Kidney tubule cell (primary cell): ENCODE results near the gene EXOC5.

Experiments used
- DNase-seq: peaks from one replicate; pipeline ENCODE4 v3.0.0-alpha.2; 2018; ENCODE audit warnings: low spot score

EXOC5 gene, protein sequence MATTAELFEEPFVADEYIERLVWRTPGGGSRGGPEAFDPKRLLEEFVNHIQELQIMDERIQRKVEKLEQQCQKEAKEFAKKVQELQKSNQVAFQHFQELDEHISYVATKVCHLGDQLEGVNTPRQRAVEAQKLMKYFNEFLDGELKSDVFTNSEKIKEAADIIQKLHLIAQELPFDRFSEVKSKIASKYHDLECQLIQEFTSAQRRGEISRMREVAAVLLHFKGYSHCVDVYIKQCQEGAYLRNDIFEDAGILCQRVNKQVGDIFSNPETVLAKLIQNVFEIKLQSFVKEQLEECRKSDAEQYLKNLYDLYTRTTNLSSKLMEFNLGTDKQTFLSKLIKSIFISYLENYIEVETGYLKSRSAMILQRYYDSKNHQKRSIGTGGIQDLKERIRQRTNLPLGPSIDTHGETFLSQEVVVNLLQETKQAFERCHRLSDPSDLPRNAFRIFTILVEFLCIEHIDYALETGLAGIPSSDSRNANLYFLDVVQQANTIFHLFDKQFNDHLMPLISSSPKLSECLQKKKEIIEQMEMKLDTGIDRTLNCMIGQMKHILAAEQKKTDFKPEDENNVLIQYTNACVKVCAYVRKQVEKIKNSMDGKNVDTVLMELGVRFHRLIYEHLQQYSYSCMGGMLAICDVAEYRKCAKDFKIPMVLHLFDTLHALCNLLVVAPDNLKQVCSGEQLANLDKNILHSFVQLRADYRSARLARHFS

DNA sequence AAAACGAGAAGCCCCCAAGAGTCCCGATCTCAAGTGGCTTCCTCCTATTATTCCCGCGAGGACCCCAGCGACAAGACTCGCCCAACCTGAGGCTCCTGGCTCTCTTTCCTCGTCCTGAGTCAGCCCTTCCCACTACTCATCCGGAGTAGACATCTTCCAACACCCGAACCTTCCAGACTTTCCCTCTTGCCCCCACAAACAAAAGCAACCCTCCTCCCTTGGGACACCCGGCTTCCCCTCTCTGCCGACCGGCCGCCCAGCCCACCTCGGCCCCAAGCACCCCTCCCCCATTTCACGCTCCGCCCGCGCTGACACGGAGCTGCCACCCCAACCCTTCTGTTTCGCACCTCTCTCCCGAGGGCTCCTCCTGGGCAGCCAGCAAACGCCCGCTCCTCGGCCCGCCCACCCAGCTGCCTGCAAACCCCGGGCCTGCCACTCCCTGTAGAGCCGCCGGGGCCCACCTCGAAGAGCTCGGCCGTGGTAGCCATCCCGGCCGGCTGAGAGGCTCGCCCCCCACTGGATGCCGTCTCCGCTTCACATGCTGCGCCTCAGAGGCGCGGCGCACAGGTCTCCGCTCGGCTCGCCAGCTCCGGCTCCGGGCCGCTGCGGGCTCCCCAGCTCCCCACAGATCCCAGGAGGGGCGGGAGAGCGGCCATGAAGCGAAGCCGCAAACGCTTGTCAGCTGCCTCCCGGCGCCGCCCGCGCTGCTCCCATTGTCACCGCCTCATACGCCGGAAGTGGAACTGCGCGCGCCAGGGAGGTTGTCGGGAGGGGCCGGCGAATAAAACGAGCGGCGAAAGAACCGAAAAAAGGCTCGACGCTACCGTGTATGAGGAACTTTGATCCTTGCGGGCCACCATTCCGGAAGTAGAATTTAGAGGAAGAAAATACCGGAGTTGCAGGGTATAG lies at the start of gene EXOC5, which contains the start of gene AP5M1:
Gene EXOC5 (minus strand): TSS at position 745 of the 909 bp plus-strand sequence. CDS start 257 bp downstream, at position 488.
Gene AP5M1 (plus strand): TSS at position 811 of the 909 bp plus-strand sequence. CDS start 344 bp downstream, outside the sequence.
- DNase-seq = peak; percentile 95

DNA sequence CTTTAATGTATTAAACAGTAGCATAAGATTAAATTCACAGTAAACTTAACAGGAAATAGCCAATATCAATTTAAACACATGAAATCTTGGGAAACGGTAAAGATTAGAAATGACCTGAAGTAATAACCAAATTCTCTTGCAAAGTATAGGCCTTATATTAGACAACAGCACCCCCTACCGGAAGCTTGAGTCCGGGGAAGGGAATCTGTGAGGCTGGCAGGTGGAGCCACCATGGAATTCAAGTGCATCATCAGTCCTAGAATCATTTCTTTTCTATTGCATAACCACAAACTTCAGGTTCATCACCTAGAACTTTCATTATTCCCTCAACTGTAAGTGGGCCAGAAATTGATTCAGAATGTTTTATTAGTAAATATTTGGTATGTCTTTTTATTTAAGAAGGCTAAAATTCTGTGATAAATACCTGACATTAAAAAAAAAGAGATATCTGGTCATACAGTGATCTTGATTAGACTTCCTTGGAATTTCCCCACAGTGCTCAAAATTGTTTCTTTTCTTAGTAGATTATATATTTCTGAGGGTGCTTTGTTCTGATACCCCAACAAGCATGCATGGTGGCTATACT lies 48.6 kb upstream of the EXOC5 start:
- peak; percentile 83 for DNase-seq

DNA sequence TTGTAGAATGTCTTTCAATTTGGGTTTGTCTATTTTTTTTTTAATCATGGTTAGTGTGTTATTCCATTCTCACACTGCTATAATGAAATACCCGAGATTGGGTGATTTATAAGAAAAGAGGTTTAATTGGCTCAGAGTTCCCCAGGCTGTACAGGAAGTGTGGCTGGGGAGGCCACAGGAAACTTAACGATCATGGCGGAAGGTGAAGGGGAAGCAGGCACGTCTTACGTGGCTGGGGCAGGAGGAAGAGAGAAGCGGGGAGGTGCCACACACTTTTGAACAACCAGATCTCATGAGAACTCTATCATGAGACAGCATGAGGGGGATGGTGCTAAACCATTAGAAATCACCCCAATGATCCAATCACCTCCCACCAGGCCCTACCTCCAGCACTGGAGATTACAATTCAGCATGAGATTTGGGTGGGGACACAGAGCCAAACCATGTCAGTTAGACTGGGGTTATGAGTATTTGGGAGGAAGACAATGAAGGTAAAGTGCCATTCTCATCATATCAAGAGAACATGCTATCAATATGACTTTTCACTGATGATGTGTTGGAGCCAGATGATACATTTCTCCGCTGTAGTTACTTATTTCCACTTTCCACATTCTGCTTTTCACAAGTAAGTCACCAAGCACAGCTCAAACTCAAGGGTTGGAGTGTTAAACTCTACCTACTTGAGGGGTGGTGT lies 45.8 kb upstream of the EXOC5 start:
- DNase-seq = no peak

DNA sequence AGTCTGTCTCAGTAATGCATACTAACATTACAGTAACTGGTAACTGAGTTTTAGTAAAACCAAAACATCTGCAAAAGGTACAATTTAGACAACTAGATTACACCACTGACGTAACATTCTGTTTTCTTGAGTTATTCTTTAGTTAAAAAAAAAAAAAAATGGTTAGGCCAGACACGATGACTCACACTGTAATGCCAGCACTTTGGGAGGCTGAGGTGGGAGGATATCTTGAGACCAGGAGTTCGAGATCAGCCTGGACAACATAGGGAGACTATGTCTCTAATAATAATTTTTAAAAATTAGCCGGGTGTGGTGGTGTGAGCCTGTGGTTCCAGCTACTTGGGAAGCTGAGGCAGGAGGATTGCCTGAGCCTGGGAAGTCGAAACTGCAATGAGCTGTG lies 34.2 kb upstream of the EXOC5 start:
- DNase-seq = peak; percentile 9

DNA sequence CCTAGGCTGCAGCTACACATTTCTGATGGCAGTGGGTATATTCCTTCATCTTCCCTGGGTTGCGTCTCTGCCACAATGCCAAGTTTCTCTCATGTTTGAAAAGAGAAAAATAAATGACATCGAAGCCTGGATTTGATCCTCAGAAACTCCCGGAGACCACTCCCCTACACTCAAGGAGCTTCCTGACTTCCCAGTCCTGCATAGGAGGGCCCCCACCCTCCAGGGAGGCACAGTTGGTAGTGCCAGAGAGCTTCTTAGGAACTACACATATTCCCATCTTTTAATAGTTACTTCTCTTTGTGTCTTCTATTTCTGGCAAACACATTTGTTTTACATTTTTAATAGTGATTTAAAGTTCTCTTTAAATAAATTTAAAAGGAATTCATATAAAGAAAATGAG lies 30.8 kb upstream of the EXOC5 start:
- DNase-seq = no peak

DNA sequence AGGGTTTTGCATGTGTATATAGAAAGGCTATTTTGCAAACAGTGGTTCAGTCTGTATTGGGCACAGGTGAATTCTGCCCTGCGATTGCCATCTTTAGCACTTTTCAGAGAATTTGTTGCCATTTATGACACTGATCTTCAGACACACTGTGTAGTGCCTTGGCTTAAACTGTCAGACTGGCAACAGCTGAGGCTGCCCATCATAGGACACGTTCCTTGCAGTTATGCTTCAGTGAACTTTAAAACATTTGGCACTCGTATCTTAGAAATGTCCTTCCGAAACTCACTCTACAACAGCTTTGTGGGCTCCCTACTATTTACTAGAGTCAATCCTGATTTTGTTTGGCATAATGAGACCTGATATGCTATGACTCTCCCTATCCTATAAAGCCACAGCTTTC lies 29.1 kb upstream of the EXOC5 start:
- DNase-seq = no peak

DNA sequence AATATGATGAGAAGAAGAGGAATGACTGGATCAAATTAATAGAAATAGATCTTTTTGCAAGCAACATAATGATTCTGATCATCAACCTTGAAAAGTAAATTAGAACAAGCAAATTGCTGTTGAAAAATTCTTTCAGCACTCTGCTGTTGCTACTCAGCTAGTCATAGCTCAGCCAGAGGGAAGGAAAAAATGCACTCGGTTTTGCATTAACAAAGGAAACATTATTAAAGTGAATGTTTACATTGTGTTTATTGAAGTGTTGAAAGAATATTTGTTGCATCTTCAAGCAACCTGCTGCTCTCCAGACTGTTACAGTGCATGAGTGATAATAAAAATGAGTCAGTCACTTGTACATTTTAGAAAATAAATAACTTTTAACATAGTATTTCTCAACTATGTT lies 26.5 kb upstream of the EXOC5 start:
- DNase-seq = peak; percentile 18

DNA sequence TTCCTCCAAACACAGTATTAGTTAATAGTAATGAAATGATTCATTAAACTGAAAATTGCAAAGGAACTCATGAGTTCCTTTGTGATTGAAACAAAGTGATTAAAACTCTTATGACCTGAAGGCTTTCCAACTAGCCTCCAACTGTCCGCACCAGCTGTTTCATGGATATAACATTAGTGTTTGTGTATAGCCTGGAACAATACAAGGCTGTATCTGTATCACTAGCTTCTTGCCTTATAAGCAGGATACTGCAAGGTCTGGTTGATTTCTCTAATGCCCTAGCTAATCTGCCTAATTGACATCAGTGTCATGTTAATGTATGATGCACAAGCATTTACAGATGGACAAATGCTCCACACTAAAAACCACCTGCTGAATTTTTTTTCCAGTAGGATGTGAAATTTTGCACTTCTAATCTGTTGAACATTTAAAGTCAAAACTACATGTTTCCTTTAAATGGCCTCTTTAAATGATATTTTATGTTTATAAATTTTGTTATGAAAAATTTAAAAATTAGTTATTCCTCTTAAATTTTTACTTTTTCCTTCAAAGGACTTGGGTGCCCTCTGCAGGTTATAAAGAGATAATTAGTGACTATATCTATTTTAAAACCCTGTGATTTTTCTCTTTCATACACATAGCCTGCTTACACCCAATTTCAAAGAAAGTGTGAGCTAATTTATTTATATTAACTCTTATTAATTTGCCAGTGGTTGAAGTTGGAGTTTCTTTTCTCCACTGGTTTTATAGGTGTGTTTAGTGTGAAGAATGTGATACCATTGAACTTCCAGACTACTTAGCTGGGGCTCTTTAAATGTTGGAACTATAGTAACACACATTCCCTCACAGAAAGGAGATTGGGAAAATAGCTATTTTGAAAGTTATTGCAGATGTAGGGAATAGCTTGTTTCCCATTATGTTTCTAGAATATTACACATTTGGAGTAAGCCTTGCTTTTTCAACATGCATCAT lies 25.4 kb upstream of the EXOC5 start:
- no peak for DNase-seq

DNA sequence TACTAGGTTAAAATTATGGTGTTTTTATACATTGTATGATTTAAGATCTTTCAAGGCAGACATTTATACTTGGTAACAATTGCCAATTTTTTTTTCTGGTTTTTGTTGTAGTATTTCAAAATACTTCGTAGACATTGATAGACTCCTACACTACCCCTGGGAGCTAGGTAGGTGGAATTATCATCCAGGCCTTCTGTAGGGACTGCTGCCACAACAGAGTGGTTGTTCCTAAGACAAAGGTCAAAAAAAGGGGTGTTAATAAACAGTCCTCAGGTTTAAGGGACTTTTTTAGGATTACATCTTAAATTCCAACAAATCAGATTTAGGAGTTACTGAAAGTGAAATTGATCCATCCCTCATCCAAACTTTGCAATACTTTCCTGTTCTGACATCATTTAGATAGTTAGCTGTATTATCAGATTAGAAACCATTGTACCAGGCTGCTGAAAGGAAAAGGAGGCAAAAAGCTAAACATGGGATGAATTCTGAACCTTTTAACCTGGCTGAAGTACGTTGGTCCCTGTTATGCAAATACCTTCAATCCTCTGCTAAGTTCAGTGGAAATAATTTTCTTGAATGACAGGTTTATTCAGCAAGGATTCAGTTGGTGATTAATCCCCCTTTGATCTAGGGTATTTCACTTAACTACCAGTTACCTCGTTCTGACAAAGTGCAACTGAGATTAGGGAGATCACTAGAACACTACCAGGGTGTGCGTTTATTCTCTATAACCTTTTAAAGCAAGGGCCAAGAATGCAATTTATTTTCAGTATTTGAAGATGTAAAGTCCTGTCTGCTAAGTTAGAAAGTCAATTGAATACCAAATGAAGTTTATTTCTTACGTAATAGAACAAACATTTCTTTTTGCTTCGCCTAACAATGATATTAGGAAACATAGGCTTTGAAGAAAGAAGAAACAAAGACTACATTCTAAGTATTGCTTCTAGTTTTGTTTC lies 23.3 kb upstream of the EXOC5 start:
- DNase-seq = no peak

DNA sequence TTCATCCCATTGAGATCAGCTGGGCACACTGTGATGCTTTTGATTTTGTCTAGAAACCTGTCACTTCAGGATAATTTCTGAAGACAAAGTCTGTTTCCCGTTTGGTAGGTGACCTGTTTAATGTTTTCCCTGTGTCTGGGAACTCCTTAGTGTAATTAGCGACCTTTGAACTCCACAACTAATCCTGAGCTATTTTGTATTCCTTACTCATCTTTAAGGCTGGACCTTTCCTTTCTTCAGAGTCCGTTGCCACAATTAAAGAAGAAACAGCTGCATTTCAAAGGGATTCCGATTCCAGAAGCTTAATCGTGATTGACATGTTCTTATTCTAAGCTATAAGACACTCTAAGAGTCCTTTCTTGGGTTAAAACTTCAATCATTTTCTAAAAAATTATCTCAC lies 22.0 kb upstream of the EXOC5 start:
- DNase-seq = peak; percentile 9

DNA sequence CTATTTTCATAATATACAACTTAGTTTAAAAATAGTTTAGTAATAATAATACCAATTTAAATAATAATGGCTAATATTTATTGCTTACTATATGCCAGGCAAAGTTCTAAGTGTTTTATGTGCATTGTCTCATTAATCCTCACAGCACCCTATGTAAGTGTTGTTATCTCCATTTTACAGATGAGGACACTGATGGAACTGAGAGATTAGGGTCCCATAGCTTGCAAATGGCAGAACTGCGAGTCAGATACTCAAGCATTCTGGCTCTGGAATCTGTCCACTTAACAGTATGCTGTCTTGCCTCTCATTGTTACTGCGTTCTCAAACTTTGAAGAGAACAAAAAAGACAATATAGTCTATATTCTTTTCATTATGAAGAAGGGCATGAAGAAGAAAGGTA lies 19.0 kb upstream of the EXOC5 start:
- DNase-seq = no peak

DNA sequence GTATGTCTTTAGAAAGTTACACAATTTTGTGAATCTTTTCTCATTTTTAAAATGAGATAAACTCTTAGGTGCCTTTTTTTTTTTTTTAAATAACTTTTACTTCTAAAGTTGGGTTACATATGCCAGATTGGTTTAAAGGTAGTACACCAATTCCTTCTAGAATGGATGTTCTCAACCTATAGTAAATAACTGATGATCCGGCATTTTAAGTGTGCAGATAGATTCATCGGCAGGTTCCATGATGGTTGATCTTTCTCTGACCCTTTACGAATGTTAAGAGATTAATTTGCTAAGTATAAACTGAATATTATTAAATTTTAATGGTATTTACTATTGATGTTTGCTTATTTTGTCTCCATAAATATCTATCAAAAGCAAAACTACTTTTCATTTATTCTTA lies 8.4 kb upstream of the EXOC5 start:
- DNase-seq = no peak

DNA sequence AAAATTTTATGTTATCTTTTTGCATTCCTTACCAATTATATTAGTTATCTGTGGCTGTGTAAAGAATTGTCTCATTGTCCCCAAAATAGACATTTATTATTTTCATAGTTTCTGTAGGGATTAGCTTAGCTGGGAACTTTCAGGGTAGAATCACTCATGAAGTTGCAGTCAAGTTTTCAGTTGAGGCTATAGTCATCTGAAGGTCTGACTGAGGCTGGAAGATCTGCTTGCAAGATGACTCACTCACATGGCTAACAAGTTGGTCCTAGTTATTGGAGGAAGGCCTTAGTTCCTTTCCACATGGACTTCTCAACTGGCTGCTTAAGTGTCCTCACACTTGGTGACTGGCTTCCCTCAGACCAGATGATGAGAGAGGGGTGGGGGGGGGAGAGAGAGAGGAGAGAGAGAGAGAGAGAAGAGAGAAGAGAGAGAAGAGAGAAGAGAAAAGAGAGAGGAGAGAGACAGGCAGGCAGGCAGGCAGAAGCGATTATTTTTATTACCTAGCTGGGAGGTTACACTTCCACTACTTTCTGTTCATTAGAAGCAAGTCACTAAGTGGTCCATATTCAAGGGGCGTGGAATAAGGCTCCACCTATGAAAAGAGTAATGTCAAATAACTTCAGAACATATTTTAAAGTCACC lies 6.4 kb upstream of the EXOC5 start:
- no peak for DNase-seq

DNA sequence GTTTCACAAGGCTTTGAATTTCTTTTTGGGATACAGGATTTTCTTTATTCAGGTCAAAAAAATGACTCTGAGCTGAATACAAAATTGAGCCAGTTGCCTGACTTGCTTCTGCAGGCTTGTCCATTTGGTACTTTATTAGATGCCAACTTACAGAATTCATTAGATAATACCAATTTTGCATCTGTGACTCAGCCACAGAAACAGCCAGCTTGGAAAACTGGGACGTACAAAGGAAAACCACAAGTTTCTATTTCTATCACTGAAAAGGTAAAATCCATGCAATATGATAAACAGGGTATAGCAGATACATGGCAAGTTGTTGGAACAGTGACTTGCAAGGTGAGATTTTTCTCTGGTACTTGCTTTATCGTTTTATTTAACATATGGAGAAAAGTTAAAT lies 5.8 kb upstream of the EXOC5 start:
- DNase-seq = no peak

DNA sequence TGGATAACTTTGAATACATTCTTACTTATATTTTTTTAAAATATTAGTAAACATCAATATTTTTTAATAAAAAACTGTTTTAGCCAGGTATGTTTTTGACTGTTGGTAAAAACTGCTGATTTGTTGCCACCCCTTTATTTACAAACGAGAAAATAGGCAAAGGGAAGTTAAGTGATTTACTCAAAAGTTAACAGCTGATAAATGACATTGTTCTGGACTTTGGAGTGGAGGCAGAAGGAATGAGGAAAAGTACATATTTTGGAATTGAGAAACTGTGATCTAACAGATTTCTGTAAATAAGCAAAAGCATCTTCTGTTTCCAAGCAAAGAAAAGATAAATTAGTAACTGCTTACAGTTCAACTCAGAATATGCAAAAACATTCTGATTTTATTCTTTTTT lies 4.5 kb upstream of the EXOC5 start:
- no peak for DNase-seq

DNA sequence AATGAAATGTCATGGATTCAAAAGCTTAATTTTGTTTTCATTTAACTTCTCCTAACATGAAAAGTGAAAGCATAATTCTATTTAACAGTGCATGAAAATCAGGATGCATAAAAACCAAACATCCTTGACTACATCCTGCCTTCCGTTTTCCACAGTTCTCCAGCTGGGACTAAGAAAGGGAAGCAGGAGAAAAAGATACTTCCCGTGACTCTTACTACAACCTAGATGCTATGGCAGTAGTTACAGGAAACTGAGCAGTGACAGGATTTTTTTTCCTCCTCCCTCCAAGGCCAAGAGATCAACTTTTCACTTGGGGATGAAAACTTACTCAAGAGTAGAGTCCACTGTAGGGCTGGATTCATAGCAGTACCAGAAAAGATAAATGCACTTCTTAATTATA lies 2.6 kb downstream of the EXOC5 start:
- DNase-seq = peak; percentile 18

DNA sequence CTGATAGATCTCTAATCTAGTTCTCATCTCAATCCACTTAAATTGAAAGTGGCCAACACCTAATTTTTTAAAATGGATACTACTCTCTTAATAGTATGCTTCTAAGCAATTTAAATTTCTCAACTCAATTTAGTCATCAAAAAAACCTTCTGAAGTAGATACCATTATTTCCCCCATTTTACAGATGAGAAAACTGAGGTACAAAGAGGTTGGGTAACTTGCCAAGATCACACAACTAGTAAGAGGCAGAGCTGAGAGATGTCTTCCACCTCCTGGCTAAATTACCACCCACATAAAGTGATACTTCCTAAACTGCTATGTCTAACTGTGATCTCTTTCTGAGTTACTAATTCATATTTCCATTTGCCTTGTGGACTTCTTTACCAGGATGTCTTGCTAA lies 6.6 kb downstream of the EXOC5 start:
- DNase-seq = no peak

DNA sequence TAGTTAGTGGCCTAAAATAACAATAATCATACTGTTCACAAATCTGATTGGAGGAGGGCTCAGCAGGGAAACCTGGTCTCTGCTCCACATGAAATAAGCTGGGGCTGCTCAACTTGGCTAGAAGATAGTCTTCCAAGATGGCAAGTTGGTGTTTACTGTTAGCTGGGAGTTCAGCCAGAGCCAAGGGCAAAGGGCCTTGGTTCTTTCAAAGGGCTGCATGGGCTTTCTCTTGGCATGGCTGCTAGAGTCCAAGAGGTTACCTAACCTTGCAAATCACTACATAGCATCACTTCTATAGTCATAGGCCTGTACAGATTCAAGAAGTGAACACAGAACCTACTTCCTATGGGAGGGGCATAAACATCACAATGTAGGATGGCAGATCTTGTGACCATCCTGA lies 7.1 kb downstream of the EXOC5 start:
- no peak for DNase-seq
